ENCODE measurements around the gene TNS1.

The TNS1 gene

DNA sequence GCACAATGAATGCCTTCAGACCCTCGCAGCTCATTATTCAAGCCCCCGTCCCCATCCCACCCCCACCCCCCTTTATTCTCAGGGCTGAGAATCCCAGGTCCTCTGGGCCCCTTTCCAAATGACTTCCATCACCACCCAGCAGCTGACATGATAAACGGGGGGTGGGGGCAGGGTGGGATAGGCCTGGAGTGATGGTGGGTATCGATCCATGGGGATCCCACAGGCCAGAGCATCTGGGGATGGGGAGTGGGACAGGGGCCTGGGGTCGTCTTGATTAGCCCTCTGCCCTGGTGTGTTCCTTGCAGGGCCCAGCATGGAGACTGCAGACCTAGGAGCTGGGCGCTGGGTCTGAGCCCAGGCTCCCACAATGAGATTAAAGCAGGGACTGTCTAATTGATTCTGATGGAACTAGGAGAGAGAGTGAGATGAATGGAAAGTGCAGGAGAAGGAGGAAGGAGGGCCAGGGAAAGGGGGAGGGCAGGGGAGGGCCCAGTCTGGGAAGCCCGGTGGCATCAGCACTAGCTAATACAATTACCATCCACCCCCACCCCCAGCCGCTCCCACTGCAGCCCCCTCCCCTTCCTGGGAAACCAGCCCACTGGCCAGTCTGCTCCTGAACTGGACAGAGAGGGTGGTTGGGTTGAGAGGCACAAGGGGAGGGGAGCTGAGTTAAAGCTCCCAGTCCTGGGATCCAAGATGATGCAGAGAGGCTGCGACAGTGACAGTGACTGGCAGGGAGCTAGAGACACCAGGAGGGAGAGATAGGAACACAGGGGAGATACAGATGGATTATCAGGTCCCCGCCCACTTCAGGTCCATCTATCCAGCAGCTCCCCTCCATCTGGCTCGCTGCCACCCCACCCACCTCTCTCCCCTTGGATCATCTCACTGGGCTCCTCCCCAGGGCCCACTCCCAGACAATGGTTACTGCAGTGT is 13.1 kb upstream of the TNS1 start:
- DNase-seq (ENCODE audit: low read depth): no peak

DNA sequence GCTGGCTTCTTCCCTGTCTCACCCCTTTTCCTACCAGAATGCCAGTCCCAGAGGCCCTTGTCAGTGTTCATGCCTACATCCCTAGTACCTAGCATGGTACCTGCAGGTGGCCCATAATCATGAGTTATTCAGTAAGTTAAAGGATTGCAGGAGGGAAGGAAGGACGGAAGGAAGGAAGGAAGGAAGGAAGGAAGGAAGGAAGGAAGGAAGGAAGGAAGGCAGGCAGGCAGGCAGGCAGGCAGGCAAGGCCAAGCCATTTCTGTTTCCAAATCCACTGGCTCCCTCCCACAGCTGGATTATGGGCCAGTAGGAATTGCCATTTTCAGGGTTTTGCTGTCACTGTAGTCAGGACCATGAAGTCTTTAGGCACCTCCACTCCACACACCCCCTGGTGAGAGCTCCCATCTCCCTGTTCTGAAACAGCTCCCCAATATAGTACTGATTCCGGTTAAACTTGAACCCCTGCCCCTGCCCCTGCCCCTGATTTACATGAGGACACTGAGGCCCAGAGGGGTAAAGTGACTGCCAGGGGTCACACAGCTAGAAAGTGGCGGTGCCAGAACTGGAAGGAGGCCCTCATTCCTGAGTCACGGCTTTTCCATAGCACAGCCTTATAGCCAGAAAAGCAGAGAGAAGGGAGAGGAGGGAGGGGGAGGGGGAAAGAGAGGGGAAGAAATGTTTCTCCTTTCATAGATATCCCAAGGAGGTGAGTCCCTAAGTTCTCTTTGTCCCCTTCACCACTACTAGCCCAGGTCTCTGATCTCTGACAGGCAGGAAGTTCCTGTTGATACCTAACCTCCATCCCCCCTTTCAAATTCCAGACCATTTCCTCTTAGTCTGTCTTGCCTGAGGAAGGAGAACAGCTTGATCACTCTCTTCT is 12.2 kb upstream of the TNS1 start:
- no peak for DNase-seq (ENCODE audit: low read depth)

DNA sequence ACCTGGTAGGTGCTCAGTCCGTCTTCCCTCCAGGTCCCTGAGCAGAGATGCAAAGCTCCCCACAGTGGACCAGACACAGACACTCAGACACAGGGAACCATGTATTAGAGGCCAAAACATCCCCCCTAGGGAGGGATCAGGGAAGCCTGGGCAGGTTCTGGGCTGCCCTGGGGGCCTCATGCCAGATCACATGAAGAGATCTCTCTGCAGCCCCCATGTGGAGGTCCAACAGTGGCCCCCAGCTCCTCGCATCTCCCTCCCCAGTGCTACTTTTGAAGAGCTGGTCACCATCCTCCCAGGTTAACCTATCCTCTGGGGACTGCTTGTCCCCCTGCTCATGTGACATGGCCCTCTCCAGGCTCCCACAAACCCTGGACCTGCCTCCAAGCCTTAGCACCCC is 10.5 kb upstream of the TNS1 start:
- no peak for DNase-seq (ENCODE audit: low read depth)

DNA sequence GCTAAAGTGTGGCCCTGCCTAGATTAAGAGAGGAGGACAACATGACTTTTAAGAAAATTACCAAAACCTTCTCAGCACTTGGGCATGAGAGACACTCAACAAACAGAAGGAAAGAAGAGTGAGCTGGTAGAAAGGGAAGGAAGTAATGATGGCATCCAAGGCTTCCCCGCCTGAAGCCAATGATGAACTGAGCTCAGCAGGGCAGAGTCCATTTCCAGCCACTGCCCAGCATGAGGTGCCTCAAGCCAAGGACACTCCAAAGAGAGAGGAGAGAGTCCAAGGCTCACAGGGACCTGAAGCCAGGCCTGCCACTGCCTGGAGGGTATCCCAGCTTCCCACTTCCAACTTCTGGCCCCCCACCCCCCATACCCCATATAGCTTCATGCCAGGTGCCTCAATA is 9.5 kb upstream of the TNS1 start:
- DNase-seq (ENCODE audit: low read depth): no peak

DNA sequence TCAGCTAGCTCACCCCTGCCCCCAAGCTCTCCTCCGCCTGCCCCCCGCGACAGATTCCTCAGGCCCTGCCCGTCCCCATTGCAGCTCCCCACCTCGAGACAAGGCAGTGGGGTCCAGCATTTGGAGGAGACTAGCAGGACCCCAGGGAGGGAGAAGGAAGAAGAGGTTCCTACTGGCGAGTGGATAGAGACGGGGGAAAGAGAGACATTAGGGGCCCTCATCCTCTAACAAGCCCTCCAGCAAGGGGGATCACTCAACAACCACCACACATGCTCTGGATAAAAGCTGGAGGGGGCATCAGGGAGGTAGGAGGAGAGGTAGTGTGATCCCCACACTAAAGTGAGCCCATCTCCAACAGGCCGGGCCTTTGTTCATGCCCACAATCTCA is 8.9 kb upstream of the TNS1 start:
- no peak for DNase-seq (ENCODE audit: low read depth)

DNA sequence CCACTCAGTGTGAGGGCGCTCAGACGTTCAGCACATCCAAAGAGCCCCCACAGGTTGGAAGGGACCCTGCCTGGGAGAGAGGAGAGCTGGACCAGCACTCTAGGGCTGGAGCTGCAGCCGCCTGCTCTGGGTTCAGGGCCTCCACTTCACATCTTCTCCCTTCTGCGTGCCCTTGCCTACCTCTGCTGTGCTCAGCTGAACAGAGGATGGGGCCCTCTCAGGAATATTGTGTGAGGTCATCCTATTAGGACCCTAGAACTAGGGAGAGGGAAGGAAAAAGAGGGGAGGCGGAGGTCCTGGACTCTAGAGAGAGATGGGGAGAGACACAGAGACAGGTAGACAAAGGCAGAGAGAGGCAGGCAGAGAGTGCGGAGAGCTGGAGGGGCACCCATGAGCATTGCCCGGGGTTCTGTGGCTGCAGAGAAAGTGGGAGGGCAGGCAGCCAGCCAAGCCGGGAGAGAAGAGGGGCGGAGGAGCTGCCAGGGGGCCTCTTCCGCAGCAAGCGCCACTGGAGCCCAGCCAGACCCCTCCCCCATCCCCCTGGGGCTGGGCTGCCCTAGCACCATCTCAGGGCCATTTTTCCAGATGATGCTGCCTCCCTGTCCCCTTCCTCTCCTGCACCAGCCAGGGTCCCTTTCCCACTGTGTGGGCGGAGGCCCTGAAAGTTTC is 8.3 kb upstream of the TNS1 start:
- DNase-seq (ENCODE audit: low read depth): no peak

DNA sequence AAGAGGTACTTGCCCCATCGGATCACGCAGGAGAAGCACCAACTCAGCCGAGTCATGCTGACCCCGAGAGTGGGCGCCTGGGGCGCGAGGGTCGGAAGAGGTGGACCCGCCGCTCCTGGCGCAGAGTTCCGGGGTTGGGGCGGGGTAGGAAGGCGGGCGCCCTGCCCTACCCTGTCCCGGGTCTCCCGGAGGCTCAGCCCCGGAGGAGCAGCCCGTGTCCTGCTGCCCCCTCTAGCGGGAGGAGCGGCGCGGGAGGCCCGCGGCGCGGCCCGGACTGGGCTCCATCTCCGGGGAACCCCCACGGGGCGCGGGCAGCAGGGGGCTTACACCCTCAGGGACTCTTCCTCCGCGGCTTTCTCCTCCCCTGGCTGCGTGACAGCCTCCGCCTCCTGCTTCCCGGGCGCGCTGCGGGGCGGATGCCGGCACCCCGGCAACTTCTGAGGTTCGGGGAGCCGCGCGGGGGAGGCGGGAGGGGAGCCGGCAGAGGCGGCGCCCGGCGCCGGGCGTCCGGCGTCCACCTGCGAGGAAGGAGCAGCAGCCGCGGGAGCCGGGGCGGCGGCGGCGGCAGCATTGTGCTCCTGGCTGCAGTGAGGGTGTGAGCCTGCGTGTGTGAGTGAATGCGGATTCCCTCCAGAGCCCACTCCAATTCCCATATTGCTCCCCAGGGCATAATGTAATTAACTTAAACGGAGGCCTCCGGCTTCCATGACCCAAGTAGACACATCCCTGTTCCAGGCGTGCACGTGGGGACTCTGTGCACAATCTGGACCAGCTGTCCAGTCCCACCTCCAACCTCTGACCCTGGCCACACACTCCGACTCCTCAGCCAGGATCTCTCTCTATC is 7.6 kb upstream of the TNS1 start:
- peak; percentile 48 for DNase-seq (ENCODE audit: low read depth)

DNA sequence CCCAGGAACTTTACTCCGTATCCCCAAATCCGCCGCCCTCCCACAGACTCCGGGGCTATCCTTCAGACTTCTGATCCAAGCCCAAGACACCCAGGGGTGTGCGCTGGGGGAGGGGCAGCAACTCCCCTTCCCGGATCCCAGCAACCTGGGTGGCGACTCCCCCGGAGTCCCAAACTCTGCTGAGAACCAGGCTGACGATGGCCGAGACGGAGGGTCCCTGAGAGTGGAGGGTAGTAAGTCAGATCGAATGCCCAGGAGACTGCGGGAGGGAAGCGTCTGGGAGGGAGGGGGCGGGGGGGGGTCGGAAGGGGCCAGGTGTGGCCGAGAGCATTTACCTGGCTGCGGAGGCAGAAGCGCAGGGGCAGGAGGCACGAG is 7.0 kb upstream of the TNS1 start:
- DNase-seq (ENCODE audit: low read depth): no peak

DNA sequence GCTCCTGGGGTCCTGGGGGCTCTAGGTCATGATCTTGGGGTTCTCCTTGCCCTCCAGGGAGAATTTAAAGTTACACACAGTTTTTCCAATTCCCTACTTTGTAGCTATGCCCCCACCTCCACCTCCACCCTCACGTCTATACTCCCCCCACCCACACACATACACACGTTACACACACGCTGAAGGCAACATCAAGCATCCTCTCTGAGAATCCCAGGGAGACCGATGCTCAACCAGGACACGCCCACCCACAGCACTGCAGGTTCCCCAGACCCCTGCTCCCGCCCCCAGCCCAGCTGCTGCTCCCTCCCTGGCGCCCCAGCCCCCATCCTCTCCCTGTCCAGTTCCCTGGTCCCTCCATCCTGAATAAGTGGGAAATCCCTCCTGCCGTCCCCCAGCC is 6.4 kb upstream of the TNS1 start:
- DNase-seq (ENCODE audit: low read depth): no peak

DNA sequence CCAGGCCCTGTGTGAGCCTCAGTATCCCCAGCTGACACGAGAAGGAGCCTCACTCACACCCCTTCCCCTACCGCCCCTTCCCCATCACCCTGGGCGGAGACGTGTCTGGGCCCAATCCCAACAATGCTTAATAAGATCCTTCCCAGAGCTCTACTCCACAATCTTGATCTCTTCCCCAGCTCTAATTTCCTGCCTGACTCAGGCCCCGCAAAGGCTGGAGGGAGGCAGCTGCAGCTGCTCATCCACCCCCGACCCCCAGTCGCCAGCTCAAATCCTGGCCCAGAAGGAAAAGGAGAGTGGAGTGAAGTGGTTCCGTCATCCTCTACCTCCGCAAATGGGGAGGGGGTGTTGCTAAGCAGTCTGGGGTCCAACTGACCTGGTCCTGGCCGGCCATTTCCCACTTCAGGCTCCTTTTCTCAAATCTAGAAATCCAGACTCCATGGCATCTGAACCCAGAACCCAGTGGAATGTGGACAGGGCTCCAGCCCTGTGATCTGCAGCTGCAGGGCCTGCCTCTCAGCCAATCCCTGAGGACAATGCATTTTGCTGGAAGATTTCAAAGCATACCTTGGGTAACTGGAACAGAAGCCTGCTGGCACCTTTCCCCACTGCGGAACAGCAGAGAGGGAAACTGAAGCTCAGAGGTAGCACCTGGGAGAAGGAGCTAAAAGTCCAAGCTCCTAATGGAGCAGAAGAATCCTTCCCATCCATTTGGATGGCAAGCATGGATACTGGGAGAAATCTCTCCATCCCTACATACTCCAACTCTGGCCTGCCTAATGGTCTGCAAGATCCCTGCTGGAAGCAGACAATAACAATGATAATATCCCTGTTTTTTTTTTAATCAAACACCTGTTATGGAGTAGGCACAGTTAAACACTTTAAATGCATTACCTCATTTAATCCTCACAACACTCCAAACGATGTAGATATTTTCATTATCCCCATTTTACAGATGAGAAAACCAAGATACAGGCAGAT is 5.6 kb upstream of the TNS1 start:
- peak; percentile 63 for DNase-seq (ENCODE audit: low read depth)

DNA sequence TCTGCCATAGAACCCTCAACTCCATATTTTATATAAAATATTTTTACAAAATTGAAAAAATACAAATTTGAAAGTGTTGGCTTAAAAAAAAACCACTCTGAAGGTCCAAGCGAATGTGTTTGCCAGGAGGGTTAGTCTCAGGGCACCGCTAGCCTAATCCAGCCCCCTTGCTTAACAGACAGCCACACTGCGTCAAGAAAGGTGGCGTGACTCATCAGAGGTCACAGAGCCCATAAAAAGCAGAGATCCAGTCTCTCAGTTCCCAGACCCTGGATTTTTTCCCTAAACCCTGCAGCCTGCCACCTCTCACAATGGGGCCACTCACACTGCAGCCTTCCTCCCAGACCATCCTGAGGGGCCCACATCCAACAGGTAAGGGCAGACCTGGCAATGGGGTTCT is 3.9 kb upstream of the TNS1 start:
- peak; percentile 89 for DNase-seq (ENCODE audit: low read depth)

DNA sequence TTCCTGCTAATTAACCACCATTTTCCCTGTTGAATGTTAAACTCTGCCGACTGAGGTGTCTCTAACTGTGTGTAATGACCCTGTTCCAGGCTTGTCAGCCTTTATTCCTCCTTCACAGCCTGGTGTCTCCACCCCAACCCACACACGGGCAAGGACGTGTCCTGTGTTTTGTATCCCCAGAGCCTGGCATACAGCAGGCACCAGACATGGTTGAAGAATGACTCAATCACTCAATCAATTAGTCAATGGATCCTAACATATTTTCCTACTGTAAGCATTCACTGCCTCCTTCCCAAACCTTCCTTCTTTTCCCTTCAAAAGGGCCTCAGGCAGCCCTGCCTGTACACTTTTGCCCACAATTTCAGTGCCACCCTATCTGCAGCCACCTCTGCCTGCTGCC is 2.7 kb upstream of the TNS1 start:
- no peak for DNase-seq (ENCODE audit: low read depth)

DNA sequence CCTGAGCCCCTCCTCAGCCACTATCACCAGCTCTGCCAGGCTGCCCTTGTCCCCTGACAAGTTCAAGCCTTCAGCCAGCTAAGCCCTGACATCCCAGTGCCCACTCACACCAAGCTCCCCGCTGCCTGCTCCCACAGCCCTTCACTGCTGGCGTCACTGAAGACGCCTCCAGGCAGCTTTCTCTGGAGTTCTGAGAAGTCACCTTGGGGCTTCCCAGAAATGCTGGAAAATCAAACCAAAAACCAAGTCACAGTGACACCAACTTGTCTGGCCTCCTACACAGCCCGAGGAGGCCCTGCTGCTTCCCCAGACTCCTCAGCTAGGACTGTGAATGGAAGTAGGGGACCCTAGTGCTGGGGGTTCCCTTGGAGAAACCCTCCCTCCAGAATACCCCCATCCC is 2.2 kb upstream of the TNS1 start:
- no peak for DNase-seq (ENCODE audit: low read depth)

DNA sequence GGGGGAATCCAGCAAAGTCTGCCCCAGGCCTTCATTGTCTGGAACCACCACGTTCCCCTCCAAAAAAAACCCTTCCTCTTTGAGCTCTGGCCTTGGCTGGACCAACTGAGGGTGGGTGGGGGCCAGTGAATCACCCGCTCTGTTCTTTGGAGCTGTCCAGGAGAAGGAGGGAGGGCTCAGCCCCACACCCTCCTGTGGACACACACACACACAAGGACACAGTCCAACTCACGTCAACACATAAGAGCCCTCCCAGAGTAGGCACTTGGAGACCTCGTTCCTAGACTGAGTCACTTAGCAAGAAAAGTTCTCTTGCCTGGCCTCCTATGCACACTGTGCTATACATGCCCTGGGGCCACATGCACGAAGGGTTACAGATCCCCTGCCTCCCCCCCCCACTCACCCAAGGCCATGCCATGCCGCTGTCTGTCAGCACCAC is 1.2 kb upstream of the TNS1 start:
- peak; percentile 91 for DNase-seq (ENCODE audit: low read depth)

DNA sequence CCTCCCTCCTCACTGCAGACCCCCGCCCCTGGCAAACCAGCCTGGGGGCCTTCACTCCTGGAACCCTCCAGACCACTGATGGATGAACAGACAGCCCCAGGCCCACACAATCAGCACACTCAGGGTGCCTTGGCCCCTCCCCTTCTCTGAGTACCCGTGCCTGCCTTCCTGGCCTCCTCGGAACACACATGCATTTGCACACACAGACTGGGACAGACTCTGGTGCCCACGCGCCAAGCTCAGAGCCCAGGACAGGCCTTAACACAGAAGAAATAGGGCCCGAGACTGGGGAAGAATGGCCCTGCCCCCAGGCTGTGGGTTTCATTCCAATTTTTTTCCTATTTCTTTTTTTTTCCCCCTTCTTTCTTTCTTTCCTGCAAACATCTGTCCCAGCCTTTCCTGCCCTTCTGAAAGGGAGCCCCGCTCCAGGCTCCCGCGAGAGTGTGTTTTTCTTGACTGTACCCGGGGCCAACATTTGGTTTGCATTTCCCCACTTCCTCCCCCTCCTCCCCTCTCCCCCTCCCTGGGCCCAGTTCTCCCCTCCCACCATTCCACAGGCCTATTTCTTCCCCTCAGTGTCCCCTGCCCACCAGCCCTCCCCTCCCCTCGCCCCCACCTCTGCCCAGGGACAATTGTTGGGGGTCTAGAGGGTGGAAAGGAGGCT is 618 bp upstream of the TNS1 start:
- DNase-seq (ENCODE audit: low read depth): no peak

DNA sequence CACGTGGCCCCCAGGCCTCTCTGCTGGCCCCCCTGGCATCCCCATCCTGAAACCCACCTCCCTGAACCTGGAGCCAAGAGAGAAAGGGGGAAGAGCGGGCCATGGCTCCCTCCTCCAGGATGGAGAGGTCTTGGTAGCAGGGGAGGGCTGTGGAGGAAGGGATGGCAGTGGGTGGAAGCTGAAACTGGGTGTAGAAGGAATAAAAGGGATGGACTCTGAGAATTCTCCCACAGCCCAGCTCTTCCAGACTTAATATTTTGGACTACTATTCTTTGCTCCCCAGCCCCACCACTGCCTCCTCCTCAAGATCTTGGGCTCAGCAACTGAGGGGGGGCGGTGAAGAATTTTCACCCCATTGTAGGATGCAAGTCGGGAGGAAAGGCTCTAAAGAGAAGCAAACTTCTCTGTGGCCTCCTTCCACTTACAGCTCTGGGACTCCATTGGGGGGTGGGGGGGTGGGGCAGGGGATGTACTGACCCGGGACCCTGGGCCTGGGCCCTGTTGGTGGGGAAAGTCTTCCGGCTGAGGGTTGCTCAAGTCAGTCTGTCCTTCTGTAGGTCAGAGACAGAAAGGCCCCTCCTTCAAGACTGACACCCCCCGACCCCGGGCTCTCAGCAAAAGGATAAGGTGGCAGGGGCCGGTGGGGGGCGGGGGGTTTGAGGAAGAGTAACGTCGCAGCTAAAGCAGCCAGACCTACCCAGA is 501 bp downstream of the TNS1 start:
- DNase-seq (ENCODE audit: low read depth): no peak

DNA sequence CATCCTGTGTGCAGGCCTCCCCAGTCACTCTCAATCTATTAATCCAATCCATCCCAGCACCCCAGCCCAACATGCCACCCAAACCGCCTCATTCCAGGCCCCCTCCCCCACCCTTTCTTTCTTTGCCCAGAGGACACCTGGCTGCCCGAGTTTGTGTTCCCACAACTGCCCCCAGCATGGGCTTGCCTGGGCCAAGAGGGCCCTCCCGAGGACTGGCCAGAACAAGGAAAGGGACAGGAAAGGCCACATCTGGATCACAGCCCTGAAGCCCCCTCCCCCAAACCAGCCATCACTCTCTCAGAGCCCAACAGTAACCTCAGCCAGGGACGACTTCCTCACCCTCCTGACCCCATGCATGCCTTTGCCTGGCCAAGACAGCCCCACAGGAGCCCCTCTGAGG is 1.2 kb downstream of the TNS1 start:
- DNase-seq (ENCODE audit: low read depth): no peak

DNA sequence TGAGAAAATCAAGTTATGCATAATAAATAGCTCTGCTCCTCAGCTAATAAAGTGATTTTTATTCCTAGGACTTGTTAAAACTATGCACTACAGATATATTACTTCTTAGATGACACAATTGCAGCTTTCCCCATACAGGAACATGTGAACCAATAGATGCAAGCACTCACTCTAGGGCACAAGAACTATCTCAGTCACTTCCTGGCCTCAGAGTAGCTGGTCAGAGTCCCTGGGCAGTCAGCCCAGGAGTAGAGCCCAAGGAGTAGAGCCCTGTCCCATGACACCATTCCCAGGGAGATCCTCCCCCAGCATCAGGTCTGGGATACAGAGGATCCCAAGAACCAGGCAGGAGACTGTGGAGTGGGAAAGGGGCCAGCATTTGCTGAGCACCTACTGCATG is 2.7 kb downstream of the TNS1 start:
- DNase-seq (ENCODE audit: low read depth): peak; percentile 90

DNA sequence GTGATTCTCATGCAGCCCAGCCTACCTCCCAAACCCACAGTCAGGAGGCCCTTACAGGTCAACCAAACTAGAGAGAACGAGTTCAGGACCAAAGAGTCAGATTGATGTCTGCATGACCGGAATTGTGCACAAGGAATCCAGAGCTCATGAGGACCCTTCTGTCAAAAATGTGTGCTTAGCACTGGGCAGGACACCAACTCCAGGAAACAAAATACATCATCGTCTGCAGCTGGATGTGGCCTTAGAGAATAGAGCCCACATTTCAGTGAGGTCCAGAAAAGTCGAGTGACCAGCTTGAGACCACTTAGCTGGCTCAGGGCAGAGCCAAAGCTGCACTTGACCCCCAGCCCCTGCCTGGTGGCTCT is 3.2 kb downstream of the TNS1 start:
- no peak for DNase-seq (ENCODE audit: low read depth)

Measured in iris pigment epithelial cell (primary cell).